Neural cell (in vitro differentiated cells): Measurements from ENCODE around the gene DENND4B. TPM values are rescaled to one million over a fixed set of nuclear protein-coding genes. Genes with fewer than 3 reads are reported as not detected.

Experiments
- H2AFZ ChIP-seq: fragments of 200-600, 300-800 bp; sonication (generic), shearing (Covaris generic); 2 replicates; pipeline ENCODE4 v1.6.0; 2014; ENCODE audit warnings: low read depth, mild to moderate bottlenecking, antibody characterized with exemption, low read length, moderate library complexity
- H3F3A ChIP-seq: fragments of 200-600 bp; shearing (Covaris generic); 2 replicates; pipeline ENCODE4 v1.6.1; 2016; ENCODE audit warnings: mild to moderate bottlenecking, moderate library complexity, mixed read lengths, antibody characterized with exemption, low read length; ENCODE audit not compliant: insufficient read depth, poor library complexity, severe bottlenecking
- H3K27ac ChIP-seq: fragments of 200-600, 300-800 bp; sonication (generic), shearing (Covaris generic); 2 replicates; pipeline ENCODE4 v1.5.1; 2014; ENCODE audit warnings: mild to moderate bottlenecking, low read length, moderate library complexity
- H3K27me3 ChIP-seq: fragments of 300-800, 200-600 bp; sonication (generic), shearing (Covaris generic); 2 replicates; pipeline ENCODE4 v1.6.0; 2014; ENCODE audit warnings: mild to moderate bottlenecking, low read depth, low read length, moderate library complexity; ENCODE audit not compliant: insufficient read depth
- H3K36me3 ChIP-seq: fragments of 300-800, 200-600 bp; sonication (generic), shearing (Covaris generic); 2 replicates; pipeline ENCODE4 v1.5.1; 2014; ENCODE audit warnings: mild to moderate bottlenecking, antibody characterized with exemption, low read length, moderate library complexity; ENCODE audit not compliant: insufficient read depth
- H3K4me2 ChIP-seq: fragments of 300-800, 200-600 bp; sonication (generic), shearing (Covaris generic); 2 replicates; pipeline ENCODE4 v1.6.0; 2014; ENCODE audit warnings: mild to moderate bottlenecking, low read length
- H3K4me3 ChIP-seq: fragments of 300-800, 200-600 bp; sonication (generic), shearing (Covaris generic); 2 replicates; pipeline ENCODE4 v1.5.1; 2014; ENCODE audit warnings: mild to moderate bottlenecking, low read length, moderate library complexity
- H3K79me2 ChIP-seq: fragments of 200-600 bp; shearing (Covaris generic); replicated peaks from 2 replicates; pipeline ENCODE4 v1.6.0; 2014; ENCODE audit warnings: mild to moderate bottlenecking, low read length, moderate library complexity; ENCODE audit not compliant: insufficient read depth
- H3K9ac ChIP-seq: fragments of 300-800, 200-600 bp; sonication (generic), shearing (Covaris generic); 2 replicates; pipeline ENCODE4 v1.6.1; 2016; ENCODE audit warnings: mild to moderate bottlenecking, low read length, mixed read lengths
- H3K9me2 ChIP-seq: fragments of 200-600 bp; shearing (Covaris generic); 2 replicates; pipeline ENCODE4 v1.6.1; 2016; ENCODE audit warnings: mild to moderate bottlenecking, low read length, mixed read lengths; ENCODE audit not compliant: insufficient read depth
- H3K9me3 ChIP-seq: fragments of 200-600, 300-800 bp; sonication (generic), shearing (Covaris generic); 2 replicates; pipeline ENCODE4 v1.6.1; 2016; ENCODE audit warnings: mild to moderate bottlenecking, mixed run types, low read length, moderate library complexity, mixed read lengths
- H4K20me1 ChIP-seq: fragments of 200-600 bp; shearing (Covaris generic); 2 replicates; pipeline ENCODE4 v1.6.1; 2016; ENCODE audit warnings: mild to moderate bottlenecking, mixed run types; ENCODE audit not compliant: insufficient read depth
- CTCF ChIP-seq: fragments of 450-650 bp; IDR thresholded peaks from 2 replicates; pipeline ENCODE4 v1.5.1; 2014; ENCODE audit warnings: antibody characterized with exemption, mild to moderate bottlenecking, moderate library complexity; ENCODE audit not compliant: poor library complexity, severe bottlenecking
- EP300 ChIP-seq: fragments of 450-650 bp; conservative IDR thresholded peaks from 2 replicates; pipeline ENCODE4 v1.6.1; 2014; ENCODE audit warnings: antibody characterized with exemption, mild to moderate bottlenecking, moderate library complexity; ENCODE audit not compliant: poor library complexity, severe bottlenecking
- EZH2 ChIP-seq: fragments of 200-600, 300-800 bp; shearing (Covaris generic), sonication (generic); IDR thresholded peaks from 2 replicates; pipeline ENCODE4 v1.6.1; 2014; ENCODE audit warnings: antibody characterized with exemption, low read length, borderline replicate concordance, mild to moderate bottlenecking; ENCODE audit not compliant: insufficient read depth, poor library complexity, severe bottlenecking
- MXI1 ChIP-seq: fragments of 450-650 bp; conservative IDR thresholded peaks from 2 replicates; pipeline ENCODE4 v1.6.1; 2014; ENCODE audit warnings: antibody characterized with exemption, mild to moderate bottlenecking; ENCODE audit not compliant: poor library complexity, severe bottlenecking
- POLR2AphosphoS5 ChIP-seq: IDR thresholded peaks from 2 replicates; pipeline ENCODE4 v1.6.1; 2012
- RAD21 ChIP-seq: fragments of 450-650 bp; conservative IDR thresholded peaks from 2 replicates; pipeline ENCODE4 v1.6.1; 2014; ENCODE audit warnings: antibody characterized with exemption, mild to moderate bottlenecking, moderate library complexity
- SMC3 ChIP-seq: fragments of 450-650 bp; conservative IDR thresholded peaks from 2 replicates; pipeline ENCODE4 v1.6.1; 2014; ENCODE audit warnings: antibody characterized with exemption, mild to moderate bottlenecking, moderate library complexity; ENCODE audit not compliant: poor library complexity
- TAF1 ChIP-seq: IDR thresholded peaks from 2 replicates; pipeline ENCODE4 v1.6.1; 2012; ENCODE audit warnings: low read depth
- polyA plus RNA-seq: library from polyadenylated mRNA; depleted of rRNA; stranded (reverse); fragments of >200 nt; gene quantifications from 2 replicates; pipeline ENCODE4 v1.2.3, GENCODE V29; 2014
- TF ChIP-seq, protein P1 (sequence below): IDR thresholded peaks from 2 replicates; pipeline ENCODE4 v1.6.1; 2012; ENCODE audit warnings: borderline replicate concordance

DENND4B gene
- polyA plus RNA-seq, 1 donor from 2014 or later = 25.3 TPM

DNA sequence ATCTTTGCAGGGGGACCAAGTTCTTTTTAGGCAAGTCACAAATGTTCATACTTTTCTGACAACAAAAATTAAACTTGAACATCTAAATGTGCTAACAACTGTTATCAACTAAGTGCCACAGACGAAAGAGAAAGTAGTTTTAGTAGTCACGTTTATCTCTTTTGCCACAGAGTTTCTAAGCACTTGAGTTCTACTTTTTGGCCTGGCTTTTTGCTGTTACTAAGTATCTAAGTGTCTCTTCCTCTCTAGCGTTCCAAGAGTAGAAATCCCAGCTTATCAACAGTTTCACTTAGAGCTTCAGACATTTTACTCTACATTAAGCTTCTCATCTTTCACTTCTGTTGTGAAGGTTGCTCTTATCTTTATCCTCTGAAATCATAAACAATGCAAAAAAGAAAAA is 58.0 kb downstream of the DENND4B start:
- H3K27ac ChIP-seq = no peak overlapping the region
- TF ChIP-seq TAF1 (no peak), POLR2AphosphoS5 (no peak), CTCF (no peak), SMC3 (no peak), RAD21 (no peak), EZH2 (no peak), MXI1 (no peak), EP300 (no peak)
- TF ChIP-seq, protein P1, sequence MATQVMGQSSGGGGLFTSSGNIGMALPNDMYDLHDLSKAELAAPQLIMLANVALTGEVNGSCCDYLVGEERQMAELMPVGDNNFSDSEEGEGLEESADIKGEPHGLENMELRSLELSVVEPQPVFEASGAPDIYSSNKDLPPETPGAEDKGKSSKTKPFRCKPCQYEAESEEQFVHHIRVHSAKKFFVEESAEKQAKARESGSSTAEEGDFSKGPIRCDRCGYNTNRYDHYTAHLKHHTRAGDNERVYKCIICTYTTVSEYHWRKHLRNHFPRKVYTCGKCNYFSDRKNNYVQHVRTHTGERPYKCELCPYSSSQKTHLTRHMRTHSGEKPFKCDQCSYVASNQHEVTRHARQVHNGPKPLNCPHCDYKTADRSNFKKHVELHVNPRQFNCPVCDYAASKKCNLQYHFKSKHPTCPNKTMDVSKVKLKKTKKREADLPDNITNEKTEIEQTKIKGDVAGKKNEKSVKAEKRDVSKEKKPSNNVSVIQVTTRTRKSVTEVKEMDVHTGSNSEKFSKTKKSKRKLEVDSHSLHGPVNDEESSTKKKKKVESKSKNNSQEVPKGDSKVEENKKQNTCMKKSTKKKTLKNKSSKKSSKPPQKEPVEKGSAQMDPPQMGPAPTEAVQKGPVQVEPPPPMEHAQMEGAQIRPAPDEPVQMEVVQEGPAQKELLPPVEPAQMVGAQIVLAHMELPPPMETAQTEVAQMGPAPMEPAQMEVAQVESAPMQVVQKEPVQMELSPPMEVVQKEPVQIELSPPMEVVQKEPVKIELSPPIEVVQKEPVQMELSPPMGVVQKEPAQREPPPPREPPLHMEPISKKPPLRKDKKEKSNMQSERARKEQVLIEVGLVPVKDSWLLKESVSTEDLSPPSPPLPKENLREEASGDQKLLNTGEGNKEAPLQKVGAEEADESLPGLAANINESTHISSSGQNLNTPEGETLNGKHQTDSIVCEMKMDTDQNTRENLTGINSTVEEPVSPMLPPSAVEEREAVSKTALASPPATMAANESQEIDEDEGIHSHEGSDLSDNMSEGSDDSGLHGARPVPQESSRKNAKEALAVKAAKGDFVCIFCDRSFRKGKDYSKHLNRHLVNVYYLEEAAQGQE = no peak
- H3K27me3 ChIP-seq = no peaks in the 10 kb centered on the region
- no peak overlapping the region for H2AFZ ChIP-seq
- H3K4me2 ChIP-seq = no peak overlapping the region
- H3K36me3 ChIP-seq = no peaks in the 10 kb centered on the region
- H3F3A ChIP-seq = no peaks in the 10 kb centered on the region
- no peaks in the 10 kb centered on the region for H3K9me2 ChIP-seq
- peaks cover 48% of the 10 kb centered on the region for H3K79me2 ChIP-seq
- H3K9me3 ChIP-seq = no peaks in the 10 kb centered on the region
- H4K20me1 ChIP-seq = no peaks in the 10 kb centered on the region
- H3K9ac ChIP-seq = no peak overlapping the region
- no peak overlapping the region for H3K4me3 ChIP-seq

DNA sequence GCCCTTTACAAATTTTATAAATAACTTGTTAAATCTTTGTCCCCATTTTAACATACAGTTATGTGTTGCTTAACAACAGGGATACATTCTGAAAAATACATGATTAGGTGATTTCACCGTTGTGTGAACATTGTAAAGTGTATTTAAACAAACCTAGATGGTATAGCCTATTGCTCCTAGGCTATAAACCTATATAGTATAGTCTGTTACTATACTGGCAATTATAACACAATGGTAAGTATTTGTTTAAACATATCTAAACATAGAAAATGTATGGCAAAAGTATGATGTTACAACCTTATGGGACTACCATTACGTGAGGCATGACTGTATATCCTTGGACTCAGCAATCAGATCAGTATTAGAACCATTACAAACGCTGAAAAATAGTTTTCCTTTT is 60.4 kb downstream of the DENND4B start:
- Histone ChIP-seq H2AFZ (no peak overlapping the region), H3K4me3 (no peak overlapping the region), H4K20me1 (no peaks in the 10 kb centered on the region), H3K27ac (no peak overlapping the region), H3F3A (no peaks in the 10 kb centered on the region), H3K36me3 (no peaks in the 10 kb centered on the region), H3K79me2 (peaks cover 64% of the 10 kb centered on the region), H3K9ac (no peak overlapping the region), H3K4me2 (no peak overlapping the region), H3K9me2 (no peaks in the 10 kb centered on the region), H3K27me3 (no peaks in the 10 kb centered on the region), H3K9me3 (no peaks in the 10 kb centered on the region)
- no peak for TF ChIP-seq MXI1
- no peak for TF ChIP-seq EZH2
- TF ChIP-seq SMC3 = no peak
